Left ventricle myocardium superior (tissue), 1 donor: ENCODE data around the gene DBNDD1. TPM values are rescaled to one million over a fixed set of nuclear protein-coding genes. Genes with fewer than 3 reads are reported as not detected.
"Not testable (repeated sequence)": the region's sequence is repeated elsewhere in the genome, so short reads cannot be mapped to it uniquely, and the experiment has no call there.

ENCODE experiments used
- ATAC-seq: fragments of 200-7000 bp; cut with Tn5 transposase; one replicate; pipeline ENCODE4 v1.9.1; 2020; ENCODE audit warnings: mild to moderate bottlenecking, moderate library complexity
- DNase-seq: peaks from one replicate; pipeline ENCODE4 v3.0.0-alpha.2; 2020
- intact Hi-C: fragments of 100-400 bp; cut with micrococcal nuclease; formaldehyde crosslinking; loops from one replicate; pipeline ENCODE4 v1.11.0; 2022
- long read RNA-seq: library from polyadenylated mRNA; unstranded; transcript quantifications from one replicate; pipeline ENCODE4 v2.0.0, GENCODE V29; 2021
- total RNA-seq: library from RNA; stranded (reverse); fragmentation: NEBNext Ultra II Directional; extraction: Animal tissue kit (Norgen Biotek cat#: 25700); gene quantifications from one replicate; pipeline ENCODE4 v1.2.1, GENCODE V29; 2021
- donor health status: DM: no; HTN: yes; CAD: no; lungs with severe emphysema.

The DBNDD1 gene, protein sequence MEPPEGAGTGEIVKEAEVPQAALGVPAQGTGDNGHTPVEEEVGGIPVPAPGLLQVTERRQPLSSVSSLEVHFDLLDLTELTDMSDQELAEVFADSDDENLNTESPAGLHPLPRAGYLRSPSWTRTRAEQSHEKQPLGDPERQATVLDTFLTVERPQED
- 6.3 TPM for total RNA-seq
- long read RNA-seq, transcript DBNDD1-201 (4 exons, 2,079 nt) = major isoform, 15 of 16 reads
- long read RNA-seq, partial matches to known transcripts = 0 of 16 reads
- long read RNA-seq, other reads (novel, unspliced or antisense) = 0 of 16 reads

DNA sequence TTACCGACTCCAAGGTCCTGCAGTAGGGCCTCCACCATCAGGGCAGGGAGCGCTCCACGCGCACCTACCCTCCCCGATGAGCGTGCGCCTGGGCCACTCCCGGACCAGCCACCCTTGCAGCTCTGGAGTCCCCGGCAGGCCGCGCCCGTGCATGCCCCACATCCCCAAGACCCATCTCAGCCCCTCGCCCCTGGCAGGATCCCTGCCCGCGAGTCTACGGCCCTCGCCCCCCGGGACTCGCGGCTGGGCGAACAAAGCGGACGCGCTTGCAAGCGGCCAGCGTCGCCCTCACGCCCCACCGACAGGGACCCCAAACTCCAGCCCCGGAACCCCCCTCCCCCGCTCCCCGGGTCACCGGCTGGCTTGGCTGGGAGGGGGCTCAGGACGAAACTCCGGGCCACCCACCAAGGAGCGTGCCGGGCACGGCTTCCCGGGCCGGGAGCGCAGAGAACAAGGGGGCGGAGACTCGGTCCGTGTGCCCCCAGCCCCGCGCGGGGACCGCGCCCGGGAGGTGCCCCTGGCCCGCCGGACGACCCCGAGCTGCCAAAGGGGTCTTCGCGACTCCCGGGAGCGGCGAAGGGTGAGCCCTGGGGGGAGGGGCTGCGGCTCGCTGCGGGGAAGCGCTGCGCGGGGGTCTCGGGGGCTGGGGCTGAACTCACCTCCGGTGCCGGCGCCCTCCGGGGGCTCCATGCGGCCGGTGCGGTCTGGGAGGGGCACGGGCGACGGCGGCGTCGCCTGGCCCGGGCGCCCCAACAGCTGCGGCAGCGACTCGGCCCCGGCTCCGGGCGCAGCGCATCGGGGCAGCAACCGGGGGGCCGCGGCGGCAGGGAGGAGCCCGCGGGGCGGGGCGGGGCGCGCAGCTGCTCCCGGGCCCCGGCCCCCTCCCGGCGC, at the start of gene DBNDD1:
Gene DBNDD1 (minus strand): TSS at position 805 of the 891 bp plus-strand sequence. CDS start 115 bp downstream, at position 690.
- intact Hi-C loops = no loop called here
- DNase-seq (no peak), ATAC-seq (peak; percentile 21)

DNA sequence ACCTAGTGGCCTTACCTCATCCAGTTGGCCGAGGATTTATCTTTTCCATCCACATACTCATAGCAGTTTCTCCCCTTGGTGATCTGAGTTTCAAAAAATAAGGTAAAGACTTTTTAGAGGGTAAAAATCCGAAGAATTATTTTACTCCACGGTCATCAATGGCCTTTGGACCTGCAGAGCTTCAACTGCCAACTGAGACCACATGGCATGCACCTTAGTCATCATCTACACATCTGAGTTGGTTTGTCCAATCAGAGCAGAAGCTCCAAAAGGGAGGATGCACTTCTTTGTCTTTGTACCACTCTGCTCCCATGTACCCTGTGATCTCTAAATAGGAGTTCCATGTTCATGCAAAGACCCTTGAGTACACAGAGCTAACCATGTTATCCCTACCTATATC, 42.2 kb upstream of the DBNDD1 start:
- intact Hi-C loops = no loop called here
- DNase-seq (no peak), ATAC-seq (no peak)

DNA sequence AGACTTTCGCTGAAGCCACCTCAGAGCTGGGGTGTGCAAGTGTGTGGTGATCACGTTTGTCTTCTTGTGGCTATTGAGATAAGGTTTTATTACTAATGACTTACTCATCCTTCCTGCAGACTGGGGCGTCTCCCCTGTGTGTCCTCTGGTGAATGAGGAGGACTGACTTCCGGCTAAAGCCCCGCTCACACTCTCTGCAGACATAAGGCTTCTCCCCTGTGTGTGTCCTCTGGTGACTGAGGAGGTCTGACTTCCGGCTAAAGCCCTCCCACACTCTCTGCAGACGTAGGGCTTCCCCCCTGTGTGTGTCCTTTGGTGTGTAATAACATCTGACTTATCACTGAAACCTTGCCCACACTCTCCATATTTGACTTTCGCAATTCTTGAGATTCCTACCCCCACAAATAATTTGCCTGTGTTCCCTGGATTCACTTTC, 38.5 kb upstream of the DBNDD1 start:
- intact Hi-C loops = no loop called here
- ATAC-seq = no peak
- no peak for DNase-seq

DNA sequence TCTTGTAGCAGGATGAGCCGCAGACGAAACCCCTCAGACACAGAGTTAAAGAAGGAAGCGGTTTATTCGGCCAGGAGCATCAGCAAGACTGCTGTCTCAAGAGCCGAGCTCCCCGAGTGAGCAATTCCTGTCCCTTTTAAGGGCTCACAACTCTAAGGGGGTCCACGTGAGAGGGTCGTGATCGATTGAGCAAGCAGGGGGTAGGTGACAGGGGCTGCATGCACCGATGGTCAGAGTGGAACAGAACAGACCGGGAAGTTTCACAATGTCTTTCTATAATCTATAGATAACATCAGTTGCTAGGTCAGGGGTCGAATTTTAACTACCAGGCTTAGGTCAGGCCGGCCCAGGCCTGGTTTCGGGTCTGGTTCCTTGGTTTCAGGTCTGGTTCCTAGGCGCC, 37.3 kb upstream of the DBNDD1 start:
- intact Hi-C loops, DNase-seq, ATAC-seq: not testable (repeated sequence)

DNA sequence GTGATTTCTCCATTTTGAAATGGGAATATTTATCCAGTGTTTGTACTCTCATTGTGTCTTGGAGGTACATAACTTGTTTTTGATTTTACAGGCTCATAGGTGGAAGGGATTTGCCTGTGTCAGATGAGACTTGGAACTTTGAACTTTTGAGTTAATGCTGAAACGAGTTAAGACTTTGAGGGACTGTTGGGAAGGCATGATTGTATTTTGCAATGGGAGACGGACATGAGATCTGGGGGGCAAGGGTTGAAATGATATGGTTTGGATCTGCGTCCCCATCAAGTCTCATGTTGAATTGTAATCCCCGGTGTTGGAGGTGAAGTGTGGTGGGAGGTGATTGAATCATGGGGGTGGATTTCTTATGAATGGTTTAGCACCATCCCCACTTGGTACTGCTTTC, 36.1 kb upstream of the DBNDD1 start:
- DNase-seq (no peak), ATAC-seq (no peak)
- intact Hi-C loops = no loop called here

DNA sequence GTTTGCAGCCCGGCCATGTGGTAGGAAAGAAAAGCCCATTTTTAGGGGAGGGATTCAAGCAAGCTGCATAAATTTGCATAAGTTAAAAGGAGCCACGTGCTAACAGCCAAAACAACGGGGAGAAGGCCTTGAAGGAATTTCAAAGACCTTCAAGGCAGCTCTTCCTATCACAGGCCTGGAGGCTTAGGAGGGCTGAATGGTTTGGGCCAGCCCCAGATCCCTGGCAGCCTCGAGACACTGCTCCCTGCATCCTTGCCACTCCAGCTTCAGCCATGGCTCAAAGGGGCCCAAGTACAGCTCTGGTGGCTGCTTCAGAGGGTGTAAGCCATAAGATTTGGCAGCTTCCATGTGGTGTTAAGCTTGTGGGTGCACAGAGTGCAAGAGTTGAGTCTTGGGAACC, 35.3 kb upstream of the DBNDD1 start:
- DNase-seq (no peak), ATAC-seq (no peak)
- intact Hi-C loops = no loop called here

DNA sequence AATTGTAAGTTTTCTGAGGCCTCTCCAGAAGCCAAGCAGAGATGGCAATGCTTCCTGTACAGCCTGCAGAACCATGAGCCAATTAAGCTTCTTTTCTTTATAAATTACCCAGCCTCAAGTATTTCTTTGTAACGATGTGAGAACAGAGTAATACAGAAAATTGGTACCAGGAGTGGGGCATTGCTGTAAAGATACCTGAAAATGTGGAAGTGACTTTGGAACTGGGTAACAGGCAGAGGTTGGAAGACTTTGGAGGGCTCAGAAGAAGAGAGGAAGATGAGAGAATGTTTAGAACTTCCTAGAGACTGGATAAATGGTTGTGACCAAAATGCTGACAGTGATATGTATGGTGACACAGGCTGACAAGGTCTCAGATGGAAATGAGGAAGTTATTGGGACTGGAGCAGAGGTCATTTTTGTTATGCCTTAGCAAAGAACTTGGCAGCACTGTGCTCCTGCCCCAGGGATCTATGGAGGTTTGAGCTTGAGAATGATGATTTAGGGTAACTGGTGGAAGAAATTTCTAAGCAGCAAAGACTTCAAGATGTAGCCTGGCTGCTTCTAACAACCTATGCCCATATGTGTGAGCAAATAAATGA, 34.7 kb upstream of the DBNDD1 start:
- DNase-seq (no peak), ATAC-seq (no peak)
- intact Hi-C loops = no loop called here

DNA sequence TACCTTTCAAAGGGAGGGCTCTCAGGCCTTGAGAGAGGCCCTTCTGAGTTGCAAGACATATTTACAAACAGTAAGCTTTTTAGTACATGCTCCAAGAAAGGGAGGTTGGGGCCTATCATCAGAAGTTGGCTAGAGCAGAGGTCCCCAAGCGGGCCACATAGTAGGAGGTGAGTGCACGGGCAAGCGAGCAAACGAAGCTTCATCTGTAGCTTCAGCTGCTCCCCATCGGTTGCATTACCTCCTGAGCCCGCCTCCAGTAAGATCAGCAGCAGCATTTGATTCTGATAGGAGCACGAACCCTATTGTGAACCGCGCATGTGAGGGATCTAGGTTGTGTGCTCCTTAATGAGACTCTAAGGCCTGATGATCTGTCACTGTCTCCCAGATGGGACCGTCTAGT, 31.7 kb upstream of the DBNDD1 start:
- ATAC-seq = no peak
- DNase-seq = no peak
- intact Hi-C loops = no loop called here

DNA sequence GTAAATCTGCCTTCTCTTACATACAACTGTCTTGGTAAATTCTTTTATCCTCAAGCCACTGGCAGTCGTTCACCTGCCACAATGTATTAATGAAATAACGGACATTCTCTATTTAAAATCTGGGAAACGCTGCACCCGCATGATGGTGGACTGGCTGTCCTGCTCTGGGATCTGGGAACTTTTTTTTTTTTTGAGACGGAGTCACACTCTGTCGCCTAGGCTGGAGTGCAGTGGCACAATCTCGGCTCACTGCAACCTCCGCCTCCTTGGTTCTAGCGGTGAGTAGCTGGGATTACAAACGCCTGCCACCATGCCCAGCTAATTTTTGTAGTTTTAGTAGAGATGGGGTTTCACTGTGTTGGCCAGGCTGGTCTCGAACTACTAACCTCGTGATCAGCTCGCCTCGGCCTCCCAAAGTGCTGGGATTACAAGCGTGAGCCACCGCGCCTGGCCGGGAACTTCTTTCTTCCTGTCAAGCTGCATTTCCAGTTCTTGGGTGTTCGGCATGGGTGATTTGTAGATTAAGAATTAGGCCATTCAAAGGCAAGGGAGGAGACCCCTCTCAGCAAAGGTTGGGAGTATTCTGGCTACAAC, 29.6 kb upstream of the DBNDD1 start:
- intact Hi-C loops = no loop called here
- ATAC-seq (no peak), DNase-seq (no peak)

DNA sequence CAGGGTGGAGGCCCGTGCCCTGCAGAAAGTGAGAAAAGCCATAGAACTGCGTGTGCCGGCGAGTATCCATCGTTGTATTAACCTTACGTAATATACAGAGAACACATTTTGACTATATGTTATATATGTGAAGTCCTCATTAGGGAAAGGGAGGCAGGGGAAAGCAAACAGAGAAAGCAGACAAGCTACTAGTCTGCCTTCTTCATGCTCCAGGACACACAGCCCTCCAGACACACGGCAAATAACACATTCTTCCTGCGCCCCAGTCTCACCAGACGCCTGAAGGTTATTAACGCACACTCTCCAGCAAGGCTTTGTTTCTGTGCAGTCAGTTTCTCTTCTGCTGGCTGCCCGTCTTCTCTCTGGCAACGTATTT, 29.1 kb upstream of the DBNDD1 start:
- ATAC-seq = no peak
- intact Hi-C loops = no loop called here
- no peak for DNase-seq

DNA sequence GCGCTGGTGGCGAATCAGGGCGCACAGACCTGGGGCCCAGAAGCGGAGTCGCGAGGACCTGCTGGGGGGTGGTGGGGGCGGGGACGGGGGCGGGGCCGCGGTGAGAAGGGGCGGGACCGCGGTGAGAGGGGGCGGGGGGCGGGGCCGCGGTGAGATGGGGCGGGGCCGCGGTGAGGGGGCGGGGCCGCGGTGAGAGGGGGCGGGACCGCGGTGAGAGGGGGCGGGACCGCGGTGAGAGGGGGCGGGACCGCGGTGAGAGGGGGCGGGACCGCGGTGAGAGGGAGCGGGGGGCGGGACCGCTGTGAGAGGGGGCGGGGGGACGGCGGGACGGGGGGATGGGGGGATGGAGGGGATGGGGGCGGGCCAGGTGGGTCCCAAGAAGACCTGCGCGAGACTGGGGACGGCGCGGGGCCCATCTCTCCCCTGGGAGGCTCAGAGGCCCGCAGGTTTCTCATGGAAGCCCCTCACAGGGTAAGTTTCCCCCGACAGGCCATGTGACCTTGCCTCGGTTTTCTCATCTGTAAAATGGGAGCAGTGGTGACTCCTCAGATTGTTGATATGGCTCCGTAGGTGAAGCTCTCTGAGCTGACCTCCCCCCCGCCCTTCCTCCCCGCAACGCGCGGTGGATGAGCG, 28.6 kb upstream of the DBNDD1 start:
- intact Hi-C loops = no loop called here
- DNase-seq (no peak), ATAC-seq (peak; percentile 10)

DNA sequence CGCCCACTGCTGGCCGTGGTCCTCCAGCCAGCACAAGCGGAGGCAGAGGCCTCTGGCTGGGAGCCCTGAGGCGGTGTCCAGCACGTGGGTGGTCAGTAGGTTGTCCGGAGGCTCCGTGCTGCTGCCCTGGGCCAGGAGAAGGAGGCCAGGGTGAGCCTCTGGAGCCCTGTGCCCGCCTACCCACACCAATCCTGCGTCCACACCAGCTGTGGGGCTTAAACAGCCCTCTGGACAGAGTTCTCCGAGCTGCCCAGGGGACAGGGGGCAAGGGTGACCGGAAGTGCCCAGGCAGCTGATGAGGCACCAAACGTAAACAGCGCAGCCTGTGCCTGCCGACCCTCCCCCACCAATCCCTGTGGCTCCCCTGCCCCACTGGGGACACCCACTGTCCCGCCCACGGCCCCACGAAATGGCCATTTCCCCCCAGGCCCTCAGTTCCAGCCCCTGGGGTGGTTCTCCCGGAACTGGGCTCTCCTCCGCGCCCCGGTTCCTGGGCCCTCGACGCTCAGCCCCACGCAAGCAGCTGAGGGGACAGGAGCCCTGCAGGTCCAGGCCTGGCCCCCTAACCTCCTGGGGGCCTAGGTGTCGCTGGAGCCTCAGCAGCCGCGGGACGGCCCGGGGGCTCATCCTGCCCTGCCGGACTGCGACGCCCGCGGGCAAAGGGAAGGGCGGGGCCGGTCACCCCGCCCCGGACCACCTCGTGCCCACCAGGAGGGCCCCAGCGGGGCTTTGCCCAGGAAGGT, 27.9 kb upstream of the DBNDD1 start:
- DNase-seq = peak; percentile 79
- ATAC-seq = peak; percentile 76
- intact Hi-C loops = no loop called here

DNA sequence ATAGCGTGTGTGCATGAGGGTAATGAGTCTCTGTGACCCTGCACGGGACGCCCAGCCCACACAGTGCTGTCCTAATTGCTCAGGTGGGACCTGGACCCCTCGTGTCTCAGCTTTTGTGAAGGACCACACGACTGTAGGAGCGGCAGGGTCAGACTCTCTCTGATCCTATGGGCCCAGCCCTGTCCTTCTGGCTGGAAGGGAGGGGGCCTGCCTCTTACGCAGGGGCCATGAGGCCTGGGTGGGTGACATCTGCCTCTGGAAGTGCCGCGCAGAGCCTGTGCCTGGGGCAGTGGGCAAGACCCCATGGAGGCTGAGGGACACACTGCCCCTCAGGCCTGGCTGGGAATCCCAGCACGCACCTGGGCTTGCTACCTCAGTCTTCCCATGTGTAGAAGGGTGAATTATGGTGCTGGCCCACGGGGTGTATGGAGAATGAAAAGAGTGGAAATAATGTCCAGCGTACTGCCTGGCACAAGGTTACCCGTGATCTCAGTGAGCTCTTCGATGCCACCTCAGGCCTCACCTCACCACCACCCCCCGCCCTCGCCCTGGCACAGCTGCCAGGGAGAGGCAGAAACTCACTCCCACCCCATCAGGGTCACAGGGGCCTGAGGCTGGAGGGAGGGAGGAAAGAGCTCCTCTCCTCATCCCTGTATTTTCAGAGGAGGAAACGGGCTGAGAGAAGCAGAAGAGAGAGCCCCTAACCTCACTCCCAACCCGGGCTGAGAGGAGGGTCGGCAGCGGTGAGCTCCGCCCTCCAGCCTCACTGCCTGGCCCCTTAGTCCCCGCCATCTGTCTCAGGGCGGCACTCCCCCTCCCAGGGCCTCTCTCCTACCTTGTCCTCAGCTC, 27.1 kb upstream of the DBNDD1 start:
- ATAC-seq (no peak), DNase-seq (no peak)
- intact Hi-C loops = no loop called here

DNA sequence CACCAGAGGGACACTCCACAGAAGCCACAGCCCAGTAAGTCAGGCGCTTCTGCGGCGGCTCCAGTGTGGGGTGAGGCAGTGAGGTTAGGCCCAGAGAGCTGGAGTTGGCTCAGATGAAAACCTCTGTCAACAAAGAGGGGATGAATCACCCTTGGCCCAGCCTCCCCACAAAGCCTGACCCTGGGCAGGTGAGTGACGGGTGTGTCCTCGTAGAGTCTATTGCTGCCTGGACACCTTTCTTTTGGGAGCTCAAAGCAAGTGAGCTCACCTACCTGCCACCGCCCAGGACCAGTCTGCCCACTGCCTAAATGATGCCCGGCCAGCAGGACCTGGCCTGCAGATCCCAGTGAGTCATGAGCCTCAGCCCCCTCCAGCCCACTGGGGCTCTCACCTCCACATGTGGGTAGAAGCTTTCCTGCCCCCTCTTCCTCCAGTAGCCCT, 24.9 kb upstream of the DBNDD1 start:
- intact Hi-C loops = no loop called here
- DNase-seq = no peak
- no peak for ATAC-seq

DNA sequence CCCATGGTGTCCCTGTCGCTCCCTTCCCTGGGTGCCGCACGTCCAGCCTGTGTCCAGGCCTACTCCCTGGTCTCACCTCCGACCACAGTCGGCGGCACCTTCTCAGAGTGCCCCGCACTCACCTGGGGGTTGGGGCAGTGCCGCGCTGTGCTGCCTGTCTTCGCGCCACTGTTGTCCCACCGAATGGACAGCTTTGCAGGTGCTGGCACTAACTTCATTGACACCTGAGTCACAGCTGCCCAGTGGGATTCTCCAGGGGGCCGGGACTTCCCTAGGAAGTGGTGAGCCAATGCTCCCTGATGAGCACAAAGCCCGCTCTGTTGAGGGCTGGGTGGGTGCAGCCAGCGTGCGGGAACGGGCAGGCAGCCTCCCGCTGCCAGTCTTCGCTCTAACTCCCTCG, 24.3 kb upstream of the DBNDD1 start:
- intact Hi-C loops = no loop called here
- no peak for ATAC-seq
- no peak for DNase-seq

DNA sequence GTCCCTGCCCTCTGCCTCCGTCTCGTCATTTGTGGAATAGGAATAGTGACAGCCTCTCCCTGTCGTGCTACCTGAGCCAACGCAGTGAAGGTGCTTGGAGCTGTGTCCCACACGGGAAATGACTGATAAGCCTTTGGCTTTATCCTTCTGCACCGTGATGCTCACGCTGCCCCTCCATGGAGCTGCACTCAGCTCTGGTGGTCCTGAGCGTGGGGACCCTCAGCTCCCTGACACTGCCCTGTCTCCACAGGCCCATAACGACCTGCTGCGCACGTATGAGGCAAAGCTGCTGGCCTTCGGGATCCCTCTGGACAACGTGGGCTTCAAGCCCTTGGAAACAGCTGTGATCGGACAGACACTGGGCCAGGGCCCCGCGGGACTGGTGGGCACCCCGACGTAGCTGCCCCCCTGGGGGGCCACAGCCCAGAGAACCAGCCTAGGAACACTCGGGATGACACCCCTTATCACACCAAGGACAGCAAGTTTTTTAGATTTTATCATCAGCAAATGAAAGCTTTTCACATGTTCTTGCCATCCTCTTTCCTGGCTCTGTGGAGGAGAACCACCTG, 23.8 kb upstream of the DBNDD1 start:
- DNase-seq (no peak), ATAC-seq (no peak)
- intact Hi-C loops = no loop called here

DNA sequence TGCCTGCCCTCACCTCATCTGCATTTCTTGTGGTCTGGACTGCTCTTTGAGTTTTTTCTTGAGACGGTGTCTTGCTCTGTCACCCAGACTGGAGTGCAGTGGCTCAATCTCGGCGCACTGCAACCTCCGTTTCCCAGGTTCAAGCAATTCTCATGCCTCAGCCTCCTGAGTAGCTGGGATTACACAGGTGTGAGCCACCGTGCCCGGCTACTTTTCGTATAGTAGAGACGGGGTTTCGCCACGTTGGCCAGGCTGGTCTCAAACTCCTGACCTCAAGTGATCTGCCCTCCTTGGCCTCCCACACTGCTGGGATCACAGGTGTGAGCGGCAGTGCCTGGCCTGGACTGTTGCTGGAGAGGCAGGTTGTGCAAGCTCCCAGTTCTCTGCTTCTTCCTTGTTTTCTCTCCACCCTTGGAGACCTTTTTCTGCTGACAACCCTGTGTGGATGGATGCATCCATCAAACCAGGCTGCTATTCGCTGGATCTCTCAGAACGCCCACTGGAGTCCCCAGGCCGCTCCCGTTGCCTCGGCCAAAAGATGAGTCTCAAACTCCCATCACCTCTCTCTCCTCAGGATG, 22.7 kb upstream of the DBNDD1 start:
- DNase-seq (no peak), ATAC-seq (no peak)
- intact Hi-C loops = no loop called here
